ENCODE results near the gene ARHGAP24.
"Not testable (repeated sequence)": the region's sequence is repeated elsewhere in the genome, so short reads cannot be mapped to it uniquely, and the experiment has no call there.

ARHGAP24 gene

GRCh38 chr4:85824166-85824945 is 349.4 kb downstream of the ARHGAP24 start:
- no peak for DNase-seq

GRCh38 chr4:85826060-85826678 is 351.2 kb downstream of the ARHGAP24 start:
- no peak for DNase-seq

- DNase-seq, result no peak
These were observed 353.3 kb downstream of the ARHGAP24 start for GRCh38 chr4:85828027-85828890.

GRCh38 chr4:85829276-85830051 is 354.5 kb downstream of the ARHGAP24 start:
- DNase-seq, result no peak

- DNase-seq, result no peak
These were observed 356.7 kb downstream of the ARHGAP24 start for GRCh38 chr4:85831647-85832046.

GRCh38 chr4:85833302-85833701 is 358.4 kb downstream of the ARHGAP24 start:
- no peak for DNase-seq

- DNase-seq, result no peak
These were observed 360.0 kb downstream of the ARHGAP24 start for GRCh38 chr4:85834934-85835333.

- DNase-seq, result no peak
These were observed 361.9 kb downstream of the ARHGAP24 start for GRCh38 chr4:85836588-85837438.

- no peak for DNase-seq
These were observed 362.4 kb downstream of the ARHGAP24 start for GRCh38 chr4:85837439-85837733.

- not testable (repeated sequence) for DNase-seq
These were observed 365.1 kb downstream of the ARHGAP24 start for GRCh38 chr4:85839981-85840451.

- peak; percentile 93 for DNase-seq
These were observed 367.6 kb downstream of the ARHGAP24 start for GRCh38 chr4:85842540-85842939.

- DNase-seq, result not testable (repeated sequence)
These were observed 378.8 kb downstream of the ARHGAP24 start for GRCh38 chr4:85853740-85854139.

- DNase-seq, result no peak
These were observed 379.6 kb downstream of the ARHGAP24 start for GRCh38 chr4:85854546-85854945.

- DNase-seq, result no peak
These were observed 385.3 kb downstream of the ARHGAP24 start for GRCh38 chr4:85860066-85860740.

GRCh38 chr4:85861064-85861765 is 386.3 kb downstream of the ARHGAP24 start:
- no peak for DNase-seq

- no peak for DNase-seq
These were observed 387.9 kb downstream of the ARHGAP24 start for GRCh38 chr4:85862896-85863295.

- no peak for DNase-seq
These were observed 389.6 kb downstream of the ARHGAP24 start for GRCh38 chr4:85864259-85865205.

- no peak for DNase-seq
These were observed 390.3 kb downstream of the ARHGAP24 start for GRCh38 chr4:85865256-85865655.

GRCh38 chr4:85866508-85866907 is 391.6 kb downstream of the ARHGAP24 start:
- DNase-seq, result no peak
